ENCODE measurements around the gene DCLRE1C. TPM values are rescaled to one million over a fixed set of nuclear protein-coding genes. Genes with fewer than 3 reads are reported as not detected.
"Not testable (repeated sequence)": the region's sequence is repeated elsewhere in the genome, so short reads cannot be mapped to it uniquely, and the experiment has no call there.

The DCLRE1C gene
- total RNA-seq, 2 experiments from 2014 or later: 17.2 to 18.3 TPM

- H3K27me3 Mint-ChIP-seq: no peaks in the 10 kb centered on the region
- H3K4me1 Mint-ChIP-seq (ENCODE audit: low read depth): peaks cover 41% of the 10 kb centered on the region
- CTCF ChIA-PET: interaction anchor here (0.6 to 2.3 kb wide), 8 partner anchors 11 to 335 kb away, joined by 3 to 12 read pairs (median 4); partner anchors contain the start of genes CDNF, HSPA14 and MSANTD7
- peak; percentile 96 for DNase-seq
- H3K4me3 Mint-ChIP-seq: peak within 1 kb of the TSS; percentile 94
- peaks cover 13% of the 10 kb centered on the region for H3K36me3 Mint-ChIP-seq
- H3K27ac Mint-ChIP-seq: peak within 1 kb of the TSS; percentile 80
- intact Hi-C loops (cut with micrococcal nuclease): loop anchor here (1.0 to 5.0 kb wide), 11 partner anchors 40 to 693 kb away; partner anchors contain the start of genes CDNF, DCLRE1C, HSPA14 and MSANTD7
- no peaks in the 10 kb centered on the region for H3K9me3 Mint-ChIP-seq
- POLR2A ChIA-PET: interaction anchor here (0.6 to 4.4 kb wide), 10 partner anchors 25 to 693 kb away, joined by 3 to 29 read pairs (median 6); partner anchors contain the start of genes CDNF, DCLRE1C, HSPA14 and MSANTD7
Measured at GRCh38 chr10:14878266-14879123, 75.4 kb downstream of the DCLRE1C start, which contains the start of gene SUV39H2. Gene SUV39H2 (plus strand): TSS chr10:14878866. CDS start chr10:14878889, 23 bp downstream.

GRCh38 chr10:14876764-14877163 lies 77.1 kb downstream of the DCLRE1C start:
- Mint-ChIP-seq H3K4me3 (peak overlapping the region; percentile 28), H3K27me3 (no peaks in the 10 kb centered on the region), H3K4me1 (ENCODE audit: low read depth) (peaks cover 38% of the 10 kb centered on the region), H3K27ac (no peak overlapping the region), H3K9me3 (no peaks in the 10 kb centered on the region), H3K36me3 (peaks cover 2% of the 10 kb centered on the region)
- POLR2A ChIA-PET: interaction anchor here (2.0 to 2.4 kb wide), 2 partner anchors 34 to 77 kb away, joined by 6 to 14 read pairs; partner anchors contain the start of gene DCLRE1C
- intact Hi-C loops (cut with micrococcal nuclease): loop anchor here (5.0 kb wide), 5 partner anchors 96 to 489 kb away; no protein-coding TSS in a partner anchor
- DNase-seq: no peak
- CTCF ChIA-PET: interaction anchor here (0.8 to 1.5 kb wide), 2 partner anchors 26 to 95 kb away, joined by 3 to 5 read pairs; no protein-coding TSS in a partner anchor

- Mint-ChIP-seq H3K27ac (no peak overlapping the region), H3K4me3 (no peak overlapping the region), H3K27me3 (no peaks in the 10 kb centered on the region), H3K9me3 (no peaks in the 10 kb centered on the region), H3K36me3 (peaks cover 2% of the 10 kb centered on the region), H3K4me1 (ENCODE audit: low read depth) (peaks cover 35% of the 10 kb centered on the region)
- CTCF ChIA-PET: interaction anchor here (0.9 kb wide), 1 partner anchor 30 kb away, joined by 3 read pairs; no protein-coding TSS in a partner anchor
- POLR2A ChIA-PET: no interaction called here
- no peak for DNase-seq
- intact Hi-C loops (cut with micrococcal nuclease): loop anchor here (5.0 kb wide), 5 partner anchors 96 to 489 kb away; no protein-coding TSS in a partner anchor
Measured at GRCh38 chr10:14875941-14876340, 78.0 kb downstream of the DCLRE1C start.

- Mint-ChIP-seq H3K27ac (no peak overlapping the region), H3K4me3 (no peak overlapping the region)
- POLR2A ChIA-PET: no interaction called here
Measured at GRCh38 chr10:14873090-14873760, 80.7 kb downstream of the DCLRE1C start.

GRCh38 chr10:14864871-14865270 lies 89.0 kb downstream of the DCLRE1C start:
- H3K4me3 Mint-ChIP-seq; H3K9me3 Mint-ChIP-seq; DNase-seq; H3K27me3 Mint-ChIP-seq; H3K4me1 Mint-ChIP-seq (ENCODE audit: low read depth); H3K27ac Mint-ChIP-seq; intact Hi-C loops (cut with micrococcal nuclease); CTCF ChIA-PET; POLR2A ChIA-PET: not testable (repeated sequence)
- peaks cover 36% of the 10 kb centered on the region for H3K36me3 Mint-ChIP-seq

More at GRCh38 chr10:14873090-14873760, 80.7 kb downstream of the DCLRE1C start:
- Mint-ChIP-seq H3K4me1 (ENCODE audit: low read depth) (peaks cover 25% of the 10 kb centered on the region), H3K9me3 (no peaks in the 10 kb centered on the region), H3K36me3 (peaks cover 12% of the 10 kb centered on the region), H3K27me3 (no peaks in the 10 kb centered on the region)
- DNase-seq: no peak
- CTCF ChIA-PET: no interaction called here
- intact Hi-C loops (cut with micrococcal nuclease): no loop called here

- H3K4me3 Mint-ChIP-seq; DNase-seq; POLR2A ChIA-PET; H3K27ac Mint-ChIP-seq; H3K9me3 Mint-ChIP-seq; intact Hi-C loops (cut with micrococcal nuclease); H3K27me3 Mint-ChIP-seq; H3K4me1 Mint-ChIP-seq (ENCODE audit: low read depth); CTCF ChIA-PET: not testable (repeated sequence)
- H3K36me3 Mint-ChIP-seq: peaks cover 33% of the 10 kb centered on the region
Measured at GRCh38 chr10:14864466-14864865, 89.4 kb downstream of the DCLRE1C start.

- DNase-seq: no peak
- Mint-ChIP-seq H3K36me3 (peaks cover 35% of the 10 kb centered on the region), H3K4me3 (no peak overlapping the region), H3K9me3 (no peaks in the 10 kb centered on the region), H3K27ac (no peak overlapping the region), H3K27me3 (no peaks in the 10 kb centered on the region), H3K4me1 (ENCODE audit: low read depth) (no peaks in the 10 kb centered on the region)
- ChIA-PET CTCF (no interaction called here), POLR2A (no interaction called here)
- intact Hi-C loops (cut with micrococcal nuclease): no loop called here
Measured at GRCh38 chr10:14860791-14861190, 93.1 kb downstream of the DCLRE1C start.

- CTCF ChIA-PET: interaction anchor here (1.3 kb wide), 1 partner anchor 30 kb away, joined by 3 read pairs; no protein-coding TSS in a partner anchor
- peaks cover 37% of the 10 kb centered on the region for H3K36me3 Mint-ChIP-seq
- no peak overlapping the region for H3K27ac Mint-ChIP-seq
- no peaks in the 10 kb centered on the region for H3K9me3 Mint-ChIP-seq
- DNase-seq: no peak
- POLR2A ChIA-PET: no interaction called here
- H3K27me3 Mint-ChIP-seq: no peaks in the 10 kb centered on the region
- intact Hi-C loops (cut with micrococcal nuclease): no loop called here
- H3K4me3 Mint-ChIP-seq: no peak overlapping the region
- no peaks in the 10 kb centered on the region for H3K4me1 Mint-ChIP-seq (ENCODE audit: low read depth)
Measured at GRCh38 chr10:14859775-14860174, 94.1 kb downstream of the DCLRE1C start.

GRCh38 chr10:14859043-14859442 lies 94.9 kb downstream of the DCLRE1C start:
- Mint-ChIP-seq H3K27me3 (no peaks in the 10 kb centered on the region), H3K27ac (no peak overlapping the region), H3K4me3 (no peak overlapping the region), H3K36me3 (peaks cover 39% of the 10 kb centered on the region), H3K9me3 (no peaks in the 10 kb centered on the region), H3K4me1 (ENCODE audit: low read depth) (no peaks in the 10 kb centered on the region)
- POLR2A ChIA-PET: no interaction called here
- intact Hi-C loops (cut with micrococcal nuclease): no loop called here
- DNase-seq: no peak
- CTCF ChIA-PET: interaction anchor here (1.3 kb wide), 1 partner anchor 31 kb away, joined by 3 read pairs; no protein-coding TSS in a partner anchor

- DNase-seq: no peak
- intact Hi-C loops (cut with micrococcal nuclease): no loop called here
- no peaks in the 10 kb centered on the region for H3K9me3 Mint-ChIP-seq
- peaks cover 37% of the 10 kb centered on the region for H3K36me3 Mint-ChIP-seq
- no peak overlapping the region for H3K4me3 Mint-ChIP-seq
- H3K27ac Mint-ChIP-seq: no peak overlapping the region
- no peaks in the 10 kb centered on the region for H3K27me3 Mint-ChIP-seq
- ChIA-PET CTCF (no interaction called here), POLR2A (no interaction called here)
- no peaks in the 10 kb centered on the region for H3K4me1 Mint-ChIP-seq (ENCODE audit: low read depth)
Measured at GRCh38 chr10:14858338-14858960, 95.4 kb downstream of the DCLRE1C start.

- ChIA-PET POLR2A (no interaction called here), CTCF (interaction anchor here (1.0 kb wide), 1 partner anchor 16 kb away, joined by 3 read pairs; no protein-coding TSS in a partner anchor)
- Mint-ChIP-seq H3K36me3 (peaks cover 43% of the 10 kb centered on the region), H3K4me3 (no peak overlapping the region), H3K27ac (no peak overlapping the region), H3K4me1 (ENCODE audit: low read depth) (no peaks in the 10 kb centered on the region), H3K27me3 (no peaks in the 10 kb centered on the region), H3K9me3 (no peaks in the 10 kb centered on the region)
- intact Hi-C loops (cut with micrococcal nuclease): no loop called here
- no peak for DNase-seq
Measured at GRCh38 chr10:14855453-14855852, 98.4 kb downstream of the DCLRE1C start.

- H3K36me3 Mint-ChIP-seq: peaks cover 32% of the 10 kb centered on the region
- H3K4me1 Mint-ChIP-seq (ENCODE audit: low read depth): no peaks in the 10 kb centered on the region
- CTCF ChIA-PET: no interaction called here
- DNase-seq: no peak
- POLR2A ChIA-PET: no interaction called here
- H3K27me3 Mint-ChIP-seq: no peaks in the 10 kb centered on the region
- intact Hi-C loops (cut with micrococcal nuclease): no loop called here
- no peak overlapping the region for H3K4me3 Mint-ChIP-seq
- H3K27ac Mint-ChIP-seq: no peak overlapping the region
- no peaks in the 10 kb centered on the region for H3K9me3 Mint-ChIP-seq
Measured at GRCh38 chr10:14852236-14852635, 101.7 kb downstream of the DCLRE1C start.

All from activated CD4-positive, alpha-beta memory T cell treated with anti-CD3 and anti-CD28 coated beads for 36 hours (primary cell).